ENCODE data around the gene PRKN. TPM values are rescaled to one million over a fixed set of nuclear protein-coding genes. Genes with fewer than 3 reads are reported as not detected.

The PRKN gene
- total RNA-seq, 1 donor from 2014 or later, result 0.79 TPM

DNA sequence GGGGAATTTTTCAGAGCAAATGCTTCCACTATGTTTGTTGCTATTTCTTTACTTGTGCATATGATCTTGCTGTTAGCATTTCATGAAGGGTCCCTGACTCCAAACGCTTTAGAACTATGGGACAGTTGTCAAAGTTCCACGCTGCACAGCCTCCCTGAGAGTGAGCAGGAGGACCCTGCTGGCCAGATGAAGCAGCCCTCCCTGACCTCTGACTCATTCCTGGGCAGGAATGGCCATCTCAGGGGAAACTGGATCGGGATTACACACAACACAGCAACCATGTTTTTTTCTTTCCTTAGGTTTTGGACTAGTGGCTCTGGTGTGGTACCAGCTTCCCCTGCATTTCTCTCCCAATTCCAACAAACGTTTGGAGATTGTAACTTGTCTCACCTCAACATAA is 742.9 kb downstream of the PRKN start:
- TF ChIP-seq, protein P1, sequence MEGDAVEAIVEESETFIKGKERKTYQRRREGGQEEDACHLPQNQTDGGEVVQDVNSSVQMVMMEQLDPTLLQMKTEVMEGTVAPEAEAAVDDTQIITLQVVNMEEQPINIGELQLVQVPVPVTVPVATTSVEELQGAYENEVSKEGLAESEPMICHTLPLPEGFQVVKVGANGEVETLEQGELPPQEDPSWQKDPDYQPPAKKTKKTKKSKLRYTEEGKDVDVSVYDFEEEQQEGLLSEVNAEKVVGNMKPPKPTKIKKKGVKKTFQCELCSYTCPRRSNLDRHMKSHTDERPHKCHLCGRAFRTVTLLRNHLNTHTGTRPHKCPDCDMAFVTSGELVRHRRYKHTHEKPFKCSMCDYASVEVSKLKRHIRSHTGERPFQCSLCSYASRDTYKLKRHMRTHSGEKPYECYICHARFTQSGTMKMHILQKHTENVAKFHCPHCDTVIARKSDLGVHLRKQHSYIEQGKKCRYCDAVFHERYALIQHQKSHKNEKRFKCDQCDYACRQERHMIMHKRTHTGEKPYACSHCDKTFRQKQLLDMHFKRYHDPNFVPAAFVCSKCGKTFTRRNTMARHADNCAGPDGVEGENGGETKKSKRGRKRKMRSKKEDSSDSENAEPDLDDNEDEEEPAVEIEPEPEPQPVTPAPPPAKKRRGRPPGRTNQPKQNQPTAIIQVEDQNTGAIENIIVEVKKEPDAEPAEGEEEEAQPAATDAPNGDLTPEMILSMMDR (IDR thresholded peaks at IDR 0.05; ENCODE audit: insufficient read depth, low read length, severe bottlenecking), result no peak
- FAIRE-seq (no peak), DNase-seq (ENCODE audit: low read depth) (no peak)
- Histone ChIP-seq H3K27me3 (ENCODE audit: control insufficient read depth, insufficient read depth, low read length) (no peaks in the 10 kb centered on the region), H3K36me3 (ENCODE audit: control insufficient read depth, insufficient read depth, low read length) (no peaks in the 10 kb centered on the region), H3K4me3 (ENCODE audit: low read depth, low read length) (no peak overlapping the region)

DNA sequence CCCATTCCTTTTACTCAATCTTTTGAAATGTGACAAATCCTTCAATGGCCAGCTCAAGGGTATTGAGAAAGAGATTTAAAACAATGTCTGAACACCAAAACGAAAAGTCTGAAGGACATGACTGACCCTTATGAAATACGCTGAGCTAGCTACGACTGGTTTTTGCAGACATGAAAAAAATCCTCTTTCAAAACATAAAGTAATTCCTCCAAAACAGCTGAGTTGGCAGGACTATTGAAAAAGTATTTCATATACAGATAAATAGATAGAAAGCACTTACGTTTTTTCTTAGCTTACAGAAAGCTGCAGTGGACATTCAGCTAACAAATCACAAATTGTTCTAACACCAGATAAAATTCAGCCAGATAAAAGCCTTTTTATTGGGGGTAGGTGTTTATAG is 751.0 kb downstream of the PRKN start:
- FAIRE-seq (no peak), DNase-seq (ENCODE audit: low read depth) (no peak)
- TF ChIP-seq, protein P1 (IDR thresholded peaks at IDR 0.05; ENCODE audit: insufficient read depth, low read length, severe bottlenecking), result no peak
- no peaks in the 10 kb centered on the region for H3K27me3 ChIP-seq (ENCODE audit: control insufficient read depth, insufficient read depth, low read length)
- H3K4me3 ChIP-seq (ENCODE audit: low read depth, low read length), result no peak overlapping the region
- H3K36me3 ChIP-seq (ENCODE audit: control insufficient read depth, insufficient read depth, low read length), result no peaks in the 10 kb centered on the region

DNA sequence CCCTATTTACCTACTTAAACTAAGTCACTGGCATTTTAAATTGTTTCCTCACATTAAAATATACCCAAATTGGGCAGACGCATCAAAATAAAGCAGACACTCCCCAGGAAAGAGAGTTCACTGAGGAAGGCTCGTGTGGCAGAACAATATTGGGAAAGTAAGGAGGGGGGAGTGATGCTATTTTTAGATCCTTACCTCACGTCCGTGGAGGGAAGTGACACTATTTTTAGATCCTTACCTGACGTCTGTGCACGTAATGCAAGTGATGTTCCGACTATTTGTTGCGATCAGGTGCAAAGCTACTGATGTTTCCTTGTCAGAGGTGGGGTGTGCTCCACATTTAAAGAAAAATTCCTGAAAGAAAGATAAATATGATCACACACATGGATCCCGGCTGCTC is 754.5 kb downstream of the PRKN start:
- Histone ChIP-seq H3K4me3 (ENCODE audit: low read depth, low read length) (no peak overlapping the region), H3K27me3 (ENCODE audit: control insufficient read depth, insufficient read depth, low read length) (no peaks in the 10 kb centered on the region), H3K36me3 (ENCODE audit: control insufficient read depth, insufficient read depth, low read length) (no peaks in the 10 kb centered on the region)
- FAIRE-seq (no peak), DNase-seq (ENCODE audit: low read depth) (no peak)
- TF ChIP-seq, protein P1 (IDR thresholded peaks at IDR 0.05; ENCODE audit: insufficient read depth, low read length, severe bottlenecking), result no peak

DNA sequence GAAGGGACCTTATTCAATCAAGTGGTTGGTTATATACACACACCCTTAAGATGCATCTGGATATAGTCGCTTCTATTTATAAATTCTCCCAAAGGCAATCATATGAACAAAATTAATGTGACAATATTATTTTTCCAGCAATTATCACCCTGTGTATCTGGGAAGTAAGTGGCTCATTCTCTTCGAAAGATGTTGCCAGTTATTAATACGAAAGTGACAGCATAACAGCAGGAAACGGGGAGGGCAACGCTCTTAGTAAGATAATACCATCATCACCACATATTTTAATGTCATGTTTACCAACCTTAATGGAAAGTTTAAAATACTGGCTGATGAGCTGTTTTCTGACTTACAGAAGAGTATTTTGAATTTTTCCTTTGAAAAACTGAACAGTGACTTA is 756.5 kb downstream of the PRKN start:
- H3K36me3 ChIP-seq (ENCODE audit: control insufficient read depth, insufficient read depth, low read length), result no peaks in the 10 kb centered on the region
- H3K4me3 ChIP-seq (ENCODE audit: low read depth, low read length), result no peak overlapping the region
- DNase-seq (ENCODE audit: low read depth) (no peak), FAIRE-seq (no peak)
- TF ChIP-seq, protein P1 (IDR thresholded peaks at IDR 0.05; ENCODE audit: insufficient read depth, low read length, severe bottlenecking), result no peak
- H3K27me3 ChIP-seq (ENCODE audit: control insufficient read depth, insufficient read depth, low read length), result no peaks in the 10 kb centered on the region

DNA sequence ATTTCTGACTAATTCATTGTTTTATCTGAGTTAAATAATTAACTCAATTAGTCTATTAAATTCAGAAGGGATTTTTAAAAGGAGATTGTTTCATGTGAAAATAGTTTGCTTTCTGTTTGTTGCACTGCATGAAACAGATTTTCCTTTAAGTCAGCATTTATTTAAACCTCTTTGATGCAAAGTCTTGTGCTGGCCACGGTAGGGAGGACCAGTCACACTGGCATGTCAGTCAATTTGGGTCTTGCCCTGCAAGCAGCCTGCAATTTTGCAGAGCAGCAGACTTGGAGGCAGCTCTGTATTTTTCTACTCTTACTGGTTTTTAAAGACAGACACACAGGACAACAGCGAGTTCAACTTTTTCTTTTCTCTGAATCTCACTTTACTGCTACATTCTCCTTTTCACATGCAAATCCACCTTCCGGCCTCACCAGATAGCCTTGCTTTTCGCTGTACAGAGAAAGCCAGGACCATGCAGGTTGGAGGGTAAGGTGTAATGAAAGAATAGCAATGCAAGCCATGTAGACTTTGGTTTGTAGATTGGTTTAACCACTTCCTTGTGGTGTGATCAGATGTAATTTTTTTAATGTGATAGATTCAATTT is 763.8 kb downstream of the PRKN start:
- no peak for FAIRE-seq

More for the DNA sequence above, 763.8 kb downstream of the PRKN start:
- no peak for DNase-seq (ENCODE audit: low read depth)
- no peaks in the 10 kb centered on the region for H3K27me3 ChIP-seq (ENCODE audit: control insufficient read depth, insufficient read depth, low read length)
- no peak overlapping the region for H3K4me3 ChIP-seq (ENCODE audit: low read depth, low read length)
- TF ChIP-seq, protein P1 (IDR thresholded peaks at IDR 0.05; ENCODE audit: insufficient read depth, low read length, severe bottlenecking), result no peak
- no peaks in the 10 kb centered on the region for H3K36me3 ChIP-seq (ENCODE audit: control insufficient read depth, insufficient read depth, low read length)

Measured in bronchial epithelial cell (primary cell).